NCI-H345 treated with DMSO at 0.1 percent for 48 hours (cell line): ENCODE results near the gene MED19.
"Not testable (repeated sequence)": the region's sequence is repeated elsewhere in the genome, so short reads cannot be mapped to it uniquely, and the experiment has no call there.

Source experiments
- DNase-seq: peaks from one replicate; lab custom pipeline; 2025; ENCODE audit not compliant: unreplicated experiment; lab: John Stamatoyannopoulos, UW

The MED19 gene, protein sequence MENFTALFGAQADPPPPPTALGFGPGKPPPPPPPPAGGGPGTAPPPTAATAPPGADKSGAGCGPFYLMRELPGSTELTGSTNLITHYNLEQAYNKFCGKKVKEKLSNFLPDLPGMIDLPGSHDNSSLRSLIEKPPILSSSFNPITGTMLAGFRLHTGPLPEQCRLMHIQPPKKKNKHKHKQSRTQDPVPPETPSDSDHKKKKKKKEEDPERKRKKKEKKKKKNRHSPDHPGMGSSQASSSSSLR

DNA sequence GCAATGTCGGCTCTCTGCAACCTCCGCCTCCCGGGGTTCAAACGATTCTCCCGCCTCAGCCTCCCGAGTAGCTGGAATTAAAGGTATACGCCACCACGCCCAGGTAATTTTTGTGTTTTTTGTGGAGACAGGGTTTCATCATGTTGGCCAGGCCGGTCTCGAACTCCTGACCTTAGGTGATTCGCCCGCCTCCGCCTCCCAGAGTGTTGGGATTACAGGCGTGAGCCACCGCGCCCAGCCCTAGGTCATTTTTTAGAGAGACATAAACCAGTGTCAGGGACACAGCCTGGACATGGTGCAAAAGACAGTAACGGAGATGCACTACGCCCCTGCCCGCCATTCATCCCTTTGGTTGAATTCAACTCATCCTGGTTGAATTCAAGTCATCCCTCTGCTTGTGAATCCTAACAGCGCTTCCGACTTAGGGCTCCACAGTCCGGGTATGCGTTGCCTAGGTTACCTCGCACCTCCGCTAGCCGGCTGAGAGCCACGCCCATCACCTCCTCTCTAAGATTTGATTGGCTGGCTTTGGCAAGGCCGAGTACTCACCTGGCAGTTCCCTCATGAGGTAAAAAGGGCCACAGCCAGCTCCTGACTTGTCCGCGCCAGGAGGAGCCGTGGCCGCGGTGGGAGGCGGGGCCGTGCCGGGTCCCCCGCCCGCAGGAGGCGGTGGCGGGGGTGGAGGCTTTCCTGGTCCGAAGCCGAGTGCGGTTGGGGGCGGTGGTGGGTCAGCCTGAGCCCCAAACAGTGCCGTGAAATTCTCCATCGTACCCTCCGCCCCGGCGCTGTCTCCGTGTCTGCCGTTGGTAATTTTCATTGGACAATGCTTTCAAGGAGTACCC is at the start of gene MED19:
Gene MED19 (minus strand): TSS at position 802 of the 842 bp plus-strand sequence. CDS start 36 bp downstream, at position 766.
- DNase-seq, result peak; percentile 82

DNA sequence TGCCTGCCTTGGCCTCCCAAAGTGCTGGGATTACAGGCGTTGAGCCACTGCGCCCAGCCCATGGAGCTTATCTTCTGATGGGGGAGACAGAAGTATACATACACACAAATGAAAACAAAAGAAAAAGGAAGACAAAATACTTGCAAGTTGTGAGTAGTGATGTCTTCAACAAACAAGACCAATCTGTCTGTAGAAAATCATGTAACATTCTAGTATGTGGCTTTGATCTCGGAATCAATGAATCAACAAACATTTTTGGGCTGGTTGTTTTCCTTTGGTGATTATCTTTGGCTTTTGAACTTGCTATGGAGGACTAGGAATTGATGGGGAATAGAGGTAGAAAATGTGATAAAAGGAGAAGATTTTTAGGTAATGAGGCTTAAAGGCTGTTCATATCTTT is 46.2 kb upstream of the MED19 start:
- DNase-seq, result no peak

DNA sequence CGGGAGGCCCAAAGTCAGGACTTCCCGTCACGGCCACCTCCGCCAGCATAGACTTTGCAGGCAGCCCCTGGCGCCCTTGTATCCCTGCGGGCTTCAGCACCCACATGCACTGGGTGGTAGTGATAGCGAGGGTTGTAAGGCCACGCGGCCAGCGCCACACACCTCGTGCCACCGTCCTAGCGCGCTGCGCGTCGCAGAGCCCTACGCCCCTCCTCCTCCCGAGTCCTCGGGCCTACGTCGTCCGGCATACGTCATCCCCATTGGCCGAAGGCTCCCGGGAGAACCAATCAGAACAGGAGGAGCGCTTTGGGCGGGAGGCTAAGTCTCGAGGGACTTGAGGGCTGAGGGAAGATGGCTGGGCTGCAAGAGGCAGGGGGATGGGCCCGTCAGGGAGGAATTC is 40.9 kb upstream of the MED19 start:
- no peak for DNase-seq

DNA sequence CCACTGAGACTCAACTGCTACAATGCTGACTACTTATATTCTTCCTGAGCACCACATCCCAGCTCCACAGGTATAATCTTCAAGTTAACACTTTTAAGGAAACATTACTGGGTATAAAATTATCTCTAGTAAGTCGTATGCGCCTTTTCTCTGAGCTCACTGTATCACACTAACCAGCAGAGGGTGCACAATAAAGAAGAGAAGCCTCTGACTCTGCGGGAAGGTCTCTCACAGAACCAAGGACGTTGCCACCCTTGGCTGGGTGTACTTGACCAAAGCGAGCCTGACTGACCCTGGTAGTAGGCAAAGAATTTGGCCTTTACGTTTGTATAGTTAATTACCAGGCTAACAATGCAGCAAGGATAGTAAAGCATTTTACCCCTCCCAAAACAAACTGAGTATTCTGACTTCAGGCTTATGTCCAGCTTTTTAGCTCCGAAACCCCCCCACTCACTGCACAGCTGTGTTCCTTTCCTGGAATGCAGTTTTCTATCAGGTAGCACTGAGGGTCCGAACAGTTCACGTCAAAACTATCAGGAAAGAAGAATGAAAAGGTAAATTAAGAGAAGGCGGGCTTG is 39.8 kb upstream of the MED19 start, which contains the start of gene BTBD18:
Gene BTBD18 (minus strand): TSS at position 144 of the 578 bp plus-strand sequence. CDS start 631 bp downstream, outside the sequence.
- DNase-seq, result no peak

DNA sequence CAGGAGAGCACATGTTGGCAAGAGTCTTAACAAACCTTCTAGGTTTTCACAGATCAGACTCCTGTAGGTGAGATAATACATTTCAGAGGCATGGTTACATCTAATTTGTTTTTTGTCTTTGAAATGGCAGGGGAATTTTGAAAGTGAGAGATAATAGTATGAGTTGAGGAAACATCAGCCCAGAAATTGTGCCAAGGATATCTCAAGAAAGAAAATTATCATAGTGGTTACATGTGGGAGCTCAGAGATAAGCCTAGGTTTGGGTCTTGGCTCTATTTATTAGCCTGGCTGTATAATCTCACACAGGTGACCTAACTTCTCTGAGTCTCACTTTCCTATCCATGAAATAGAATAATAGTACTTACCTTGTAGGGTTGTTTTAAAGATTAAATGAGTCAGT is 39.2 kb upstream of the MED19 start:
- DNase-seq, result no peak

DNA sequence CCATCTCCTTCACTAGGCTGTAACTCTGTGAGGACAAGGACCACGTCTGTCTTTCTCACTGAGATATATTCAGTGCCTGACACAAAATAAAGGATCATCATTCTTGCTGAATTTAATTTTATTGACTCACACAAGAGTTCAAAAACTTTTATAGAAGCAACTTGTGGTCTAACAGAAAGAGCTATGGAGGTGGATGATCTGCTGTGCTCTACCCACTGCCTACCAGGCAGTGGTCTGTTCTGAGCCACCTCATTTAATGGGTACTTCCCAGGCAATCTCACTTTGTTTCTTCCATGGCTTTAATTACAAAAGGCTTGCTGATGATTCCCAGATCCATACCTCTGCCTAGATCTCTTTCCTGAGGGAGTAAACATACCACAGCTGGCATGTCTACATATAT is 34.9 kb upstream of the MED19 start:
- no peak for DNase-seq

DNA sequence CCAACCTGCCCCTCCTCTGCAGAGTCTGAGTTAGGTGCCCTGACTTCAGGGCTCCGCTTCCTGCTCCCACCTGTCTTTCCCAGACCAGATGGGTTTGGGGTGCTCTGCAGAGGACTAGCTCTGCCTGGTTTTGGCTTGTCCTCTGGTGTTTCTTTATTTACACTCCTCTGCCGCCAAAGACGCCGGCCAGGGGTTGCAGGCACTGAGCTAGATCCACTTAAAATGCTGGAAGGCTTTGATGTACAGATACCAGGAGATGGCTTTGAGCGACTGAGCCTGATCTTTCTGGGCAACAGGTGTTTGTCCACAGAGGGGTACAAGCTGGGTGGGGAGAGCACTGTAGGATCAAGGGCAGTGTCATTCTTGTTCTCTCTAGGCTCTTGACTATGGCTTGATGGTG is 33.2 kb upstream of the MED19 start:
- no peak for DNase-seq

DNA sequence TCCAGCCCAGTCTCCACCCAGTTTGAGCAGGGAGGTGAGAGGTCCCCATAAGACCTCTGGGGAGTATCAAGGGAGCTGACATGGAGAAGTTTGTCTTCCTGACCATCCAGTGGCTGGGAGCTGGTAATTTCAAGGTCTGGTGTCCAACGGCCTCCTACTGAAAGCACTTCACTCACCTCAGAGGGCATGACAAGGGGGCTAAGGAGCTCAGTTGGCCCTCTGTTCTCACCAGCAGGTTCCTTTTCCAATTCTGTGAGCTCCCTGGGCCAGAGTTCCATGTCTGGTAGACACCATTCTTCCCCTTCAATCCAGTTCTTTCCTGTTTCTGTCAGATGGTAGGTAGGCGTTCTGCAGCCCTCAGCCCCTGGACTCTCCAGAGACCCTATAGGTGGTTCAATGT is 32.3 kb upstream of the MED19 start:
- DNase-seq, result no peak

DNA sequence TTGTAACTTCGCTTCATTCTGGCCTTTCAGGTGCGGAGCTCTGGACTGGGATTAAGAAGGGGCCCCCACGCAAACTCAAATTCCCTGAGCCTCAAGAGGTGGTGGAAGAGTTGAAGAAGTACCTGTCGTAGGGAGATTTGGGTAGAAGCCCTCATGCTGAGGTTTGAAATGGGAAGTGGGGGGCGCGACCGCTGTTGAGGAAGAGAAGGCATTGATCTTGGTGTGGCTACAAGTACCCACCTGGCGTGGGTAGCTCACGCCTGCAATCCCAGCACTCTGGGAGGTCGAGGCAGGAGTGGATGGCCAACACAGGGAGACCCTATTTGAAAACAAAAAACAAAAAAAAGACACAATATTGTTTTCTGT is 30.1 kb upstream of the MED19 start:
- DNase-seq, result no peak

DNA sequence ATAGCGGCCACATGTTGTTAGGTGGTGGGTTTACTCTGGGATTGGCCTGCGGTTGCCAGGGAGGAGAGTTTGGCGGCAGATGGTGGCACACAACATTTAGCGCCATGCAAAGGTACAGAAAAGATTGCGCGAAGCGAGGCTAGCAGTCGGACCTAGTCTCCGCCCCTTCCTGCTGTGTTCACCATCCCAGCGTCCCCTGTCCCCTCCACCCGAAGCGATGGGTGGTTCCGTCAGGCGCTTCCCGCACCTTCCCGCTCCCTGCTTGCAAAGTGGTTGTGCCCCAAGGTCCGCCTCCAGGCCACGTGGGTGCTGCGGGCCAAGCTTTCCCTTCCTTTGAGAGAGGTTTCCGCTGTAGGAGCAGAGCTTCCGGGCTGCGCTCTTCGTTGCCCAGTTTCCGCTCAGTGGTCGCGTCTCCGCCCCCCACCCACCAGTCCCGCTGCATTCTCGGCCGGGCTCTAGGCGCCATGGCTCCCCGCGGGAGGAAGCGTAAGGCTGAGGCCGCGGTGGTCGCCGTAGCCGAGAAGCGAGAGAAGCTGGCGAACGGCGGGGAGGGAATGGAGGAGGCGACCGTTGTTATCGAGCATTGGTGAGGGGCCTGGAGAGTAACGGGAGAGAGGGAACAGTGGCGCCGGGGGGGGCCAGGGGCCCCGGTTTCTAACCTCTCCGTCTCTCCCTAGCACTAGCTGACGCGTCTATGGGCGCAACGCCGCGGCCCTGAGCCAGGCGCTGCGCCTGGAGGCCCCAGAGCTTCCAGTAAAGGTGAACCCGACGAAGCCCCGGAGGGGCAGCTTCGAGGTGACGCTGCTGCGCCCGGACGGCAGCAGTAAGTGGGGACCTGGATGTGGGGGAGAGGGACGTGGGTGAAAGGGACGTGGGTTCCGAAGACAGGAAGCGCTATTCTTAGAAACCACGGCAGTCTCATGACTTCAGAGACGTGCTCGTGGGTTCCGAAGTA is 29.4 kb upstream of the MED19 start, which contains the start of gene SELENOH:
Gene SELENOH (plus strand): TSS at position 360 of the 955 bp plus-strand sequence. CDS start 105 bp downstream, at position 465.
- DNase-seq, result peak; percentile 92

DNA sequence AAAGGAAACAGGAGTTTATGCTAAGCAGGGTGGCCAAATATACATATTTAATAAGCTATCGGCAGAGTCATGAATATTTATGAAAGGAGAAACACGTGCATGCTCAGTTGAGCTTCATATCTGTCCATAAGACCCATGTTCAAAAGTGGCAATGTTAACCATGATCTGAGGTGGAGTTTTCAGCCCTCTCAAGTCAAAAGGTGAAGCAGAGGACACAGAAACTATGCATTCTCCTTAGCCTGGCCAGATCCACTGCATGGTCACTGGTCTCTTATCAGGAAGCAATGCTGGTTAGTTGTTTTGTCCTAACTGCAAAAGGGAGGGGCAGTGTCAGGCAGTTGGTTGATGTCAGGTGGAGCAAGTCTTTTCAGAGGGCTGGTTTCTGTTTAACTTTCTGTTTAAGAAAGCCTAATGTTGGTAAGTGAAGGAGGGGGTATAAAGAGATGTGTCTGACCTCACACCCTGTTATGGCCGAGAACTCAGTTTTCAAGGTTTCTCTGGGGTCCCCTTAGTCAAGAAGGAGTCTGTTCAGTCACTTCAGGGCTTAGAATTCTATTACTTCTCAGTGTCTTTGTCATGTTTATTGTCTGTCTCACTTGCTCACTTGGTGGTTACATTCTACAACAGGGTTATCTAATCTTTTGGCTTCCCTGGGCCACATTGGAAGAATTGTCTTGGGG is 23.7 kb upstream of the MED19 start:
- DNase-seq, result no peak

DNA sequence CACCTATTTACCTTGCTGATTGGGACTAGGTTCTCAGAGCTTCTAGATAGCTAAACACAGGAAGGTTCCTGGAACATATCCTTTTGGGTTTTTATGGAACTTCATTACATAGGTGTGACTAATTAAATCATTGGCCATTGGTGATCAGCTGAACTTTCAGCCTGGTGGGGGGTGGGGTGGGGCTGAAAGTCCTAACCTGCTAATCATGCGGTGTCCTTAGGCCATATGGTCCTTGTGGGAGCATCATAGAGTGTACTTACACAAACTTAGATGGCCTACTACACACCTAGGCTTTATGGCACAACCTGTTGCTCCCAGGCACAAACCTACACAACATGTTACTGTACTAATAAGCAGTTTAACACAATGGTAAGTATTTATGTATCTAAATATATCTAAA is 20.6 kb upstream of the MED19 start:
- DNase-seq, result no peak

DNA sequence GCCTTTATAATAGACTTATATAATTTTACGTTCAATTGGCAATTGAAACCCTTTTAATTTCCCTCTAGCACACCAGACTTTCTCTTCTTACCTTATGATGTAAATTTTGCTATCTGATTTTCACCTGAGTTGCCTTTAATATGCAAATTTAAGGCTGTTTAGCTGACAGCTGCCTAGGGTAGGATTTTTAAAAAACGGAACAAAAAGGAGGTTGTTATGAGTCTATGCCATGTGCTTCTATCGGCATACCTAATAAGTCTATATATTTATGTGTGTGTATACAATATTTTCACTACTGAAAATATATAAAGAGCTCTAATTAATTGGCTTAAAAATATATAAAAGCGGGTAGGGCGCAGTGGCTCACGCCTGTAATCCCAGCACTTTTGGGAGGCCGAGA is 17.5 kb upstream of the MED19 start:
- no peak for DNase-seq

DNA sequence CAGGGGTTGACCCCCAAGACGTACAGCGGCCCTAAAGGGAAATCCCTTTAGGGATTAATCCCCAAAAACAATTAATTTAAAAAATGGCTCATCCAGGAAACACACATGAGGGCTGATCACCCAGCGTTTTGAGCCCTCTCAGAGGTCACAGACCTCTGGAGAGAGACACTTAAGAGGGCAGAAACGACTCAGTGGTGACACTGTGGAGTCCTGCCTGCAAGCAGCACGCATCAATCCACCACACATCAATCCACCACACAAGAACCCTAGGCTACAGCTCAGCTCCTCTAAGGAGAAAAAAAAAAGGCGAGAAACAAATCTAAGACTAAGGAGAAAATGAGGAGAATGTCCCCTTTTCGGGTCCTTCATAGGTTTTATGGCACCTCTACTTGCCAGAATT is 16.8 kb upstream of the MED19 start:
- no peak for DNase-seq

DNA sequence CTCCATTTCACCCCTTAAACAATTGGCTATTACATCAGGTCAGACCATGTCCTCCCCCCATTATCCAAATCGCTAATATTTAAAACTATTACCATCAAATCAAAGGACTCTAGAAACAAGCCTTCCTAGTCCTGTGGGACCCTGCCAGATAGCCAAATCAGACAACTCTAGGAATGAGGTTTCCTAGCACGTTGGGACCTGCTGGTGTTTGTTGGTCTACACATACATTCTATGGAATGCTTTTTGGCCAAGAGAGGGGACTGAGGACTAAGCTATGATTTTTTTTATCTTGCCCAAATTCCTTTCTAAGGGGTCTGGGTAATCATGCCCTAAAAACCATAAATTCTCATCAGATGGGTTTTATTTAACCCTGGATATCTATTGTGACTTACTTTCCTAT is 15.2 kb upstream of the MED19 start:
- no peak for DNase-seq

DNA sequence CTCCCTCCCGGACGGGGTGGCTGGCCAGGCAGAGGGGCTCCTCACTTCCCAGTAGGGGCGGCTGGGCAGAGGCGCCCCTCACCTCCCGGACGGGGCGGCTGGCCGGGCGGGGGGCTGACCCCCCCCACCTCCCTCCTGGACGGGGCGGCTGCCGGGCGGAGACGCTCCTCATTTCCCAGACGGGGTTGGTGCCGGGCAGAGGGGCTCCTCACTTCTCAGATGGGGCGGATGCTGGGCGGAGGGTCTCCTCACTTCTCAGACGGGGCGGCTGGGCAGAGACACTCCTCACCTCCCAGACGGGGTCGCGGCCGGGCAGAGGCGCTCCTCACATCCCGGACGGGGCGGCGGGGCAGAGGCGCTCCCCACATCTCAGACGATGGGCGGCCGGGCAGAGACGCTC is 4.7 kb upstream of the MED19 start:
- DNase-seq, result not testable (repeated sequence)

DNA sequence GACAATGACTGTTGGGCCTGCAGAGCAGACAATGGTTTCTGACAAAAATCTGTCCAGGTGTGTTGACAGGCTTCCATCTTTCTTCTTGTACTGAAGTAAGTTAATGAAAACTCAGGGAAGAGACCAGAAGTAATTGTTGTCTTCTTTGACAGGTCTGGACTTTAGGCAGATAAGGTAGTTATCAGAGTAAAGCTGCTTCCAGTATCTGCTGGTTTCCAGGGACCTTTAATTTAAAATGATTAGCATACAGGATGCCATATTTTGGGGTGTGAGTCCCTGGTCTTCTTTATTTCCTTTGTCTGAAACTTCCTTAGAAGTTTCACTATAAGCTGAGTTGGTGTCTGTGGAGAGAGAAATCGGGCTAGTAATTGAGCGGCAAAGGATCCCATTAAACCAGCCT is 1.8 kb upstream of the MED19 start:
- DNase-seq, result no peak

DNA sequence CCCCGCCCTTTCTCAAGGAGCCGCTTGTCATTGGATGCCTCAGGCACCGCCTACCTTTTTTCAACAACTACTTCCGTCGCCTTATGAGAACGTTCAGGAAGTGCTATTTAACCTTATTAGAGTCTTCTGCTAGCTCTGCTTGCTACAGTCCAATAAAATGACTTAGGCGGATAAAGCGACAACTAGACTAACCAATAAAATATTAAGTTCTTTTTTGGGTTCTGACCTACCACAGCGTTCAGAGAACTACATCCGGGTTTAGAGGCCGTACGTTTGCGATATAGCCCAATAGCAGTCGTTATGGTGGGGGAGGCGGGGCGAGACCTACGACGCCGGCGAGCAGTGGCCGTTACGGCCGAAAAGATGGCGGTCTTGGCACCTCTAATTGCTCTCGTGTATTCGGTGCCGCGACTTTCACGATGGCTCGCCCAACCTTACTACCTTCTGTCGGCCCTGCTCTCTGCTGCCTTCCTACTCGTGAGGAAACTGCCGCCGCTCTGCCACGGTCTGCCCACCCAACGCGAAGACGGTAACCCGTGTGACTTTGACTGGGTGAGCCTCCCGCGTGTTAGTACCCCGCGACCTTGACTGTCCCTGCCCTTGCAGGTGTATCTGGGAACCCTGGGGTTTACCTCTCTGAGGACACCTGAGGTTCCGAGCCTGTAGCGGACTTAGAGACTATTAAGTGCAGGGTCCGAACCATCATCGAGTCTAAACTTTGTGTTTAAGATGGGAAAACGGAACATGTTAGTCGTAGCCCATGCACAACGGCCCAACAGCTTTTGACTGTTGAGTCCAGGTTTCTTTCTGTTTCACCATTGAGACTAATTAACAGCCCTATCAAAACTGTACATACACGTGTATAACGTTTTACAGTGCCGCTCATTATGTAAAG is 488 bp upstream of the MED19 start, which contains the start of gene TMX2:
Gene TMX2 (plus strand): TSS at position 338 of the 895 bp plus-strand sequence. CDS start 26 bp downstream, at position 364.
- peak; percentile 99 for DNase-seq

DNA sequence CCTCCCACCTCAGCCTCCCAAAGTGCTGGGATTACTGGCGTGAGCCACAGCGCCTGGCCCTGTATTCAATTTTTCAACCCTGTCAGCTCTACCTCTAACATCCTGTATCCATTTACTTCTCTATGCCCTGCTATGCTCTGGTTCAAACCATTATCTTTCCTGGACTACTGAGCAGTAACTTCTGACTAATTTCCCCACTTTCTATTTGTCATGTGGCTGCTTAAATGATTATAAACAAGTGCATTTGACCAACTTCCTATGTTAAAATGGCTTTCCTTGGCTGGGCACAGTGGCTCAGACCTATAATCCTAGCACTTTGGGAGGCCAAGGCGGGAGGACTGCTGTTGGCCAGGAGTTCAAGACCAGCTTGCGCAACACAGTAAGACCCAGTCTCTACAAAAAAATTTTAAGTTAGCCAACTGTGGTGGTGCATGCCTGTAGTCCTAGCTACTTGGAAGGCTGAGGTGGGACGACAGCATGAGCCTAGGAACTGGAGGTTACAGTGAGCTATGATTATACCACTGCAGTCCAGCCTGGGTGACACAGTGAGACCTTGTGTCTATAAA is 2.1 kb downstream of the MED19 start:
- DNase-seq, result no peak
